AG10803 (cell line): Measurements from ENCODE around the gene ESPL1.

Experiments used
- DNase-seq: peaks from one replicate; pipeline ENCODE4 v3.0.0; 2010; ENCODE audit warnings: low read depth
- H3K4me3 ChIP-seq: 2 replicates; pipeline ENCODE4 v1.5.1; 2011; ENCODE audit warnings: mild to moderate bottlenecking, low read length, control low read depth
- TF ChIP-seq, protein P1 (sequence below): conservative IDR thresholded peaks from 2 replicates; pipeline ENCODE4 v1.5.1; 2011; ENCODE audit warnings: mild to moderate bottlenecking, low read length, control low read depth, inconsistent platforms

ESPL1 gene

DNA sequence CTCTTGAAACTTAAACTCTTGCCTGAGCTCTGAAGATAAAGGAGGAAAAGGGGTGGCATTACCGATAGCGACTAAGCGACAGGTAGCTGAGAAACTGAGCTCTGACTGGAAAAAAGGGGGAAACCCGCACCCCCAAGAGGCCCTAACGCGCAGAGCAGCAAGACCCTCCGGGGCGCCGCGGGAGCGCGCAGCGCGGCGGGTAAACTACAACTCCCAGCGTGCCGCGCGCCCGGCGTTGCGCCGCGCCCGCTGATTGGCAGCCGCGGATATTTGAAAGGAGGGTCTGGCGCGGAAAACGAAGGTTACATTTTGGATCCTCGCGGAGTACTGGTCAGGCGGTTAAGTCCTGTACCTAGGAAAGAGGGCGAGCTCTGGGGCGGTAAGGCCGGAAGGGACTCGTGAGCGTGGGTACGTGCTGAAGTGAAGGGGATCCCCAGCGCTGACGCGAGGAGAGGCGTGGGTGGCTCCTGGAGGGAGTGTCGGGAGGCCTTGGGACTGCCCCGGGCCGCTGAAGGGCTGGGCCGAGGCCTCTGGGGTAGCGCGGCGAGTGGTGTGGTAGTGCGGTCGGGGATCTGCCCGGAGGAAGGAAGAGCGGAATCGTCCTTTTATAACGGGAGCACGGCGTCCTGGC lies at the start of gene ESPL1:
Gene ESPL1, plus strand, starts transcription at position 301 of the 631 bp plus-strand sequence. CDS start 468 bp downstream, outside the sequence.
- H3K4me3 ChIP-seq: peak within 1 kb of the TSS; percentile 95
- TF ChIP-seq, protein P1, sequence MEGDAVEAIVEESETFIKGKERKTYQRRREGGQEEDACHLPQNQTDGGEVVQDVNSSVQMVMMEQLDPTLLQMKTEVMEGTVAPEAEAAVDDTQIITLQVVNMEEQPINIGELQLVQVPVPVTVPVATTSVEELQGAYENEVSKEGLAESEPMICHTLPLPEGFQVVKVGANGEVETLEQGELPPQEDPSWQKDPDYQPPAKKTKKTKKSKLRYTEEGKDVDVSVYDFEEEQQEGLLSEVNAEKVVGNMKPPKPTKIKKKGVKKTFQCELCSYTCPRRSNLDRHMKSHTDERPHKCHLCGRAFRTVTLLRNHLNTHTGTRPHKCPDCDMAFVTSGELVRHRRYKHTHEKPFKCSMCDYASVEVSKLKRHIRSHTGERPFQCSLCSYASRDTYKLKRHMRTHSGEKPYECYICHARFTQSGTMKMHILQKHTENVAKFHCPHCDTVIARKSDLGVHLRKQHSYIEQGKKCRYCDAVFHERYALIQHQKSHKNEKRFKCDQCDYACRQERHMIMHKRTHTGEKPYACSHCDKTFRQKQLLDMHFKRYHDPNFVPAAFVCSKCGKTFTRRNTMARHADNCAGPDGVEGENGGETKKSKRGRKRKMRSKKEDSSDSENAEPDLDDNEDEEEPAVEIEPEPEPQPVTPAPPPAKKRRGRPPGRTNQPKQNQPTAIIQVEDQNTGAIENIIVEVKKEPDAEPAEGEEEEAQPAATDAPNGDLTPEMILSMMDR: peak; percentile 48
- DNase-seq: peak; percentile 54

DNA sequence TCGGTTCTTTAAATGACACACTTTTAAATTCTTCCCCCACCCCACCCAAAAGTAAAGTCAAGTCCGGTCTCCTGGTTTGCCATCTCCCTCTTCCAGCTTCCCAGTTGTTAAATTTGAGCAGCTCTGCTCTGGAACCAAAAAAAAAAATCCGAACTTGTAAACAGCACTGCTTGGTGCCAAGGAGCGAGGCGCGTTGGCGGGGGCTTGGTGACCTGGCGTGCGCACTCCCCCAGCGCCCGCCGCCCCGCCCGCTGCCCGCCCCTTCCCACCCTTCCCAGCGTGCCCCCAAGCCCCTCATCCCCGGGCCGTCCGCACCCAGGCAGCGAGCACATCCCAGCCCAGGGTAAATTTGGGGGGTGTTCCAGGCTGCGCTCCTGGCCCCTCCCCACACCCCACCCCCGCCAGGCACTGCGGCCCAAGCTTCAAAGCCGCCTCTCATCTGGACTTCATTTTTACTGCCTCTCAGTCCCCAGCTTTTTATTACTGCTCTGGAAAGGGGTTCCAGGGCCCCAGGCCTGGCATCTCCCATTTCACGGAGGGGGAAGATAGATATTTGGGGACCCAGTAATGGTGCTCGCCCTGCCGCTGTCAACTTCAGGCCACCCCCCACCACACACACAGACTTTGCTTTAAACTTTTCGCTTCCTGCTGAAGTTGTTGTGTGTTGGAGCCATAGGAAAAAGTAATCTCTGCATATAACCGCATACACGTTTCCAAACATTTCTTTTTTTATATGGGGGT lies 49.4 kb upstream of the ESPL1 start:
- peak; percentile 42 for DNase-seq
- H3K4me3 ChIP-seq: peak overlapping the region; percentile 90
- TF ChIP-seq, protein P1: no peak

DNA sequence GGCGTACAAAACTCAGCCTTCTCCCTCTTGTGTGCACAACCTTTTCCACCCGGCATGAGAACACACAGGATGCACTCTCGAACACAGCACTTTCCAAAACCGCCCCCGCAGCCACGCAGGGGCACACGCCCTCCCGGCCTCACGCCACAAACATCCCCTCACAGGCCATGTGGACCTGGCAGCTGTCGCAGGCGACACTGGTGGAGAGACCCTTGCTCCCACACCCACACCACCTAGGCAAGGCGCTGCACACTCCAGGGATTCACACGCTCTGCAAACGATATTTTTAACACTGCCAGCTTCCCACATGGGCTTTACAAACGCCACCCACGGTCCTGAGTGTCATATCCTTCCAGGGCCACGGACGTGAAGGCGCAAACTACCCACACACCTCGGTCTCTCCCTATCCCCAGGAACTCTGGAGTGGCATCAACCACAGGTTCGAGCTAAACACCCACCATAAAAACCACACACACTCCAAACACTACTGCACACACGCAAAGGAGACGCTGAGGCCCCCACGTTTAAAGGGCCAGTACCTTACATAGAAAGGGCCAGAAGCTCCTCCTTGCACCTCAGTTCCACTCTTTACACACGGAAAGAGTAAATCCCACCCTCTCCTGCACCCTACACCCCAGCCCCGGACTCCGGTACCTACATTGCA lies 48.7 kb upstream of the ESPL1 start:
- peak overlapping the region; percentile 90 for H3K4me3 ChIP-seq
- peak; percentile 61 for DNase-seq
- TF ChIP-seq, protein P1: no peak

DNA sequence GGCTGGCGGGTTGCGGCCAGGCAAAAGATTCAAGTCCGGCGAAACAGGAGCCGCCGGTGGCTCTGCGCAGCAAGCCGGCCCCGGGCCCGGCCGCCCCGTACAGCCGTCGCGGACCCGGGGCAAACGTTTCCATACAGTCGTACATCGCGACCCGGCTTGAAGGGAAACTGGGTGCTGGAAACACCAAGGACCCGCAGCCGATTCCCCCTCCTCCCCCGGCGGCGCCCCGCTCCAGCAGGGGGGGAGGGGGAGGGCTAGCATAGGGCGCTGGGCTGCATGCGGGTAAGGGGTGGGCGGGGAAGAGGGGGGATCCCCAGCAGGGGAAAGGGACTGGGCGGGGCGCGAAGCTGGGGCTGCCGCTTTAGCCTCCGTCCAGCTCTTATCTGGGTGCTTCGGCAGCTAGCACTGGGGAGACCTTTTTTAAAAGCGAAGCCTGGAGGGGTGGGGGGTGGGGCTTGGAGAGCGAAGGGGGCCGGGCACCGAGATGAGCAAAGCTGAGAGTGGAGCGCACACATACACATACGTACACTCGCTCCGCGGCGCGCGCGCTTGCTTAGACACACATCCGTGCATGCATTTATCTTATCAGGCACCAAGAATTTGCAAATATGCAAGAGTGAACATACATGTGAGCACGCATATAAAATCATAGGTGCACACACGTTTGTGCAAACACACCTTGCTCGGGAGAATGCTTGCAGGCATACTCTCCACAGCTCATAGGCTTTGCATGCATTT lies 48.0 kb upstream of the ESPL1 start:
- H3K4me3 ChIP-seq: peak overlapping the region; percentile 90
- DNase-seq: peak; percentile 63
- TF ChIP-seq, protein P1: no peak

DNA sequence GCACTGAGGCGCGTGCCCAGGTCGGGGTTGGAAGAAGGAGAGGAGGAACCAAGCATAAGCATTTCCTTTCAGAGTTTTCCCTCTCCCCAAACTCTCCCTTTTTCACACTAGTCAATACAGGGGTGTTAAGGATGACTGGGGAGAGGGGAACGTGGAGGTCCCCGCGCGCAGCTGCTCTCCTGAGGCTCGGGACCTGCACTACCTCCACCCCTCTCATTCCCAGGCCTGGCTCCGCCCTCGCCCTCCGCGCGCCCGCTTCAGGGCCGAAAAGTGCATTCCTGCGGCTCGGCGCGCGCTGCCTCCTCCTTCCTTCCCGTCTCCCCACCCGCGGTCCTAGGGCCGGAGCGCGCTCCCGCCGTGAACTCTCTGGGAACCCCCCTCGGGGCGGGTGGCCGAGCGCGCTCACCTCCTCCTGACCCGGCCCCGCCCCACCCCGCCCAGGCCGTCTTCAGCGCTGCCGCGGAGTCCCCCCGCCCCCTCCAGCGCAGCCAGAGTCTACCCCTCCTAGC lies 47.4 kb upstream of the ESPL1 start:
- DNase-seq: peak; percentile 94

More for the DNA sequence above, 47.4 kb upstream of the ESPL1 start:
- TF ChIP-seq, protein P1: no peak
- peak overlapping the region; percentile 90 for H3K4me3 ChIP-seq
